HG02973 (cell line): Measurements from ENCODE around the gene CLDN24.

Experiments used
- ATAC-seq: cut with Tn5 transposase; IDR thresholded peaks from one replicate; pipeline ENCODE4 v1.9.1; 2021; ENCODE audit warnings: moderate library complexity; ENCODE audit not compliant: unreplicated experiment

The CLDN24 gene

GRCh38 chr4:183286590-183287308 lies 35.5 kb downstream of the CLDN24 start:
- ATAC-seq, result peak; percentile 18

- ATAC-seq, result no peak
Observed at GRCh38 chr4:183285886-183286285, 36.3 kb downstream of the CLDN24 start.

GRCh38 chr4:183284965-183285364 lies 37.3 kb downstream of the CLDN24 start:
- no peak for ATAC-seq

- no peak for ATAC-seq
Observed at GRCh38 chr4:183284258-183284785, 37.9 kb downstream of the CLDN24 start.

- ATAC-seq, result no peak
Observed at GRCh38 chr4:183276106-183276505, 46.1 kb downstream of the CLDN24 start.

- ATAC-seq, result no peak
Observed at GRCh38 chr4:183272384-183272783, 49.8 kb downstream of the CLDN24 start.
